MM.1S (cell line): ENCODE measurements around the gene NELL1.

Source experiments
- DNase-seq: peaks from one replicate; pipeline ENCODE4 v3.0.0-alpha.2; 2015
- H2AFZ ChIP-seq: fragments of 300-600 bp; sonication (generic); 2 replicates; pipeline ENCODE4 v1.6.0; 2016; ENCODE audit warnings: antibody characterized with exemption, low read length
- H3F3A ChIP-seq: fragments of 300-600 bp; sonication (generic); 2 replicates; pipeline ENCODE4 v1.6.1; 2016; ENCODE audit warnings: mild to moderate bottlenecking, antibody characterized with exemption, low read length, moderate library complexity, mixed read lengths; ENCODE audit not compliant: insufficient read depth
- H3K27ac ChIP-seq: fragments of 300-600 bp; sonication (generic); 2 replicates; pipeline ENCODE4 v1.5.1; 2016; ENCODE audit warnings: mild to moderate bottlenecking, low read length
- H3K27me3 ChIP-seq: fragments of 300-600 bp; sonication (generic); replicated peaks from 2 replicates; pipeline ENCODE4 v1.6.0; 2016; ENCODE audit warnings: low read length; ENCODE audit not compliant: insufficient read depth
- H3K36me3 ChIP-seq: fragments of 300-600 bp; sonication (generic); replicated peaks from 2 replicates; pipeline ENCODE4 v1.6.1; 2016; ENCODE audit warnings: mild to moderate bottlenecking, low read length, mixed read lengths; ENCODE audit not compliant: insufficient read depth
- H3K4me1 ChIP-seq: fragments of 300-600 bp; sonication (generic); 2 replicates; pipeline ENCODE4 v1.6.1; 2016; ENCODE audit warnings: low read length, mixed read lengths
- H3K4me2 ChIP-seq: fragments of 300-600 bp; sonication (generic); 2 replicates; pipeline ENCODE4 v1.6.0; 2016; ENCODE audit warnings: low read depth, low read length
- H3K4me3 ChIP-seq: fragments of 300-600 bp; sonication (generic); 2 replicates; pipeline ENCODE4 v1.5.1; 2016; ENCODE audit warnings: low read length, mixed read lengths
- H3K79me2 ChIP-seq: fragments of 300-600 bp; sonication (generic); 2 replicates; pipeline ENCODE4 v1.6.1; 2016; ENCODE audit warnings: mixed run types, low read length, mixed read lengths
- H3K9ac ChIP-seq: fragments of 300-600 bp; sonication (generic); 2 replicates; pipeline ENCODE4 v1.6.1; 2016; ENCODE audit warnings: low read length, mixed read lengths
- H3K9me2 ChIP-seq: fragments of 300-600 bp; sonication (generic); replicated peaks from 2 replicates; pipeline ENCODE4 v1.6.1; 2016; ENCODE audit warnings: mild to moderate bottlenecking, low read length, mixed read lengths; ENCODE audit not compliant: insufficient read depth
- H3K9me3 ChIP-seq: fragments of 300-600 bp; sonication (generic); replicated peaks from 2 replicates; pipeline ENCODE4 v1.6.1; 2016; ENCODE audit warnings: mild to moderate bottlenecking, low read length, mixed read lengths; ENCODE audit not compliant: insufficient read depth
- H4K20me1 ChIP-seq: fragments of 300-600 bp; sonication (generic); 2 replicates; pipeline ENCODE4 v1.6.1; 2016; ENCODE audit warnings: mild to moderate bottlenecking, low read length, moderate library complexity, mixed read lengths; ENCODE audit not compliant: insufficient read depth
- EZH2 ChIP-seq: fragments of 300-600 bp; sonication (generic); optimal IDR thresholded peaks from 2 replicates; pipeline ENCODE3; 2017; ENCODE audit warnings: low read depth, mild to moderate bottlenecking, antibody characterized with exemption, low read length, mixed read lengths
- EZH2phosphoT487 ChIP-seq: fragments of 300-600 bp; sonication (generic); IDR thresholded peaks from 2 replicates; pipeline ENCODE4 v1.6.1; 2018; ENCODE audit warnings: antibody characterized with exemption, low read length

Gene NELL1

DNA sequence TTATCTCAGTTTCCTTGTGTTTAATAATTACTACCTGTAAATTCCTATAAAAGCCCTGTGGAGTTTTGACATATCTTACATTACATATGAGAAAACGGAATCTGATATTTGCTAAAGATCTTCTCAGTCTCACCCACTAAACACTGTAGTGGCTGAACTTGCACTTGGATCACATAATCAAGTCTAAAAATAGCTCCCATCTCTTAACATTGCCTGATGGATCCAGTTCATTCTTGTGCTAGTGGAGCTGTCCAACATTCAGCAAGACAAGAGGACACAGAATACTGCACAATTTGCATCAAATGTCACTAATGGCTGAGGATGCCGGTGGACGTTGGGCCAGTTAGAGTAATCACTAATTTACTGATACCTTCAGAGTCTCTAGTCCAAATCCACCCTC is 953.6 kb downstream of the NELL1 start:
- H3K79me2 ChIP-seq, result no peaks in the 10 kb centered on the region
- H2AFZ ChIP-seq, result no peak overlapping the region
- no peaks in the 10 kb centered on the region for H3K36me3 ChIP-seq
- H3K4me1 ChIP-seq, result no peaks in the 10 kb centered on the region
- H3K9me2 ChIP-seq, result no peaks in the 10 kb centered on the region
- no peak overlapping the region for H3K4me2 ChIP-seq
- no peaks in the 10 kb centered on the region for H3K27me3 ChIP-seq
- H3K9ac ChIP-seq, result no peak overlapping the region
- H3K4me3 ChIP-seq, result no peak overlapping the region
- no peaks in the 10 kb centered on the region for H3K9me3 ChIP-seq
- no peaks in the 10 kb centered on the region for H4K20me1 ChIP-seq
- no peak overlapping the region for H3K27ac ChIP-seq
- TF ChIP-seq EZH2phosphoT487, result no peak
- TF ChIP-seq EZH2, result no peak
- no peak for DNase-seq
- H3F3A ChIP-seq, result no peaks in the 10 kb centered on the region
